ENCODE data around the gene HLA-G. TPM values are rescaled to one million over a fixed set of nuclear protein-coding genes. Genes with fewer than 3 reads are reported as not detected.

HLA-G gene
- total RNA-seq, 1 experiment from 2014 or later = 0.45 TPM

GRCh38 chr6:29793796-29794195, 33.8 kb upstream of the HLA-G start:
- H3K27ac Mint-ChIP-seq (ENCODE audit: unreplicated experiment) = no peak overlapping the region
- no peak for TF ChIP-seq CTCF (IDR thresholded peaks at IDR 0.05; ENCODE audit: unreplicated experiment)
- peaks cover 21% of the 10 kb centered on the region for H3K36me3 Mint-ChIP-seq (ENCODE audit: insufficient read depth, unreplicated experiment)

GRCh38 chr6:29796026-29796425, 31.6 kb upstream of the HLA-G start:
- no peak for TF ChIP-seq CTCF (IDR thresholded peaks at IDR 0.05; ENCODE audit: unreplicated experiment)
- no peak overlapping the region for H3K4me3 Mint-ChIP-seq (ENCODE audit: low read depth, unreplicated experiment)
- intact Hi-C loops (cut with micrococcal nuclease; ENCODE audit: unreplicated experiment) = no loop called here
- BruUV-seq (replicated peaks) = no TSS peak
- CTCF ChIA-PET = no interaction called here
- no peak for DNase-seq
- peaks cover 10% of the 10 kb centered on the region for H3K4me1 Mint-ChIP-seq (ENCODE audit: low read depth, unreplicated experiment)
- H3K9me3 Mint-ChIP-seq (ENCODE audit: low read depth, unreplicated experiment) = no peaks in the 10 kb centered on the region
- H3K27ac Mint-ChIP-seq (ENCODE audit: unreplicated experiment) = no peak overlapping the region
- H3K36me3 Mint-ChIP-seq (ENCODE audit: insufficient read depth, unreplicated experiment) = peaks cover 21% of the 10 kb centered on the region
- H3K27me3 Mint-ChIP-seq (ENCODE audit: unreplicated experiment) = peaks cover 14% of the 10 kb centered on the region

More at GRCh38 chr6:29793796-29794195, 33.8 kb upstream of the HLA-G start:
- no peak overlapping the region for H3K4me3 Mint-ChIP-seq (ENCODE audit: low read depth, unreplicated experiment)
- no peak for DNase-seq
- BruUV-seq (replicated peaks) = no TSS peak
- peaks cover 17% of the 10 kb centered on the region for H3K4me1 Mint-ChIP-seq (ENCODE audit: low read depth, unreplicated experiment)
- intact Hi-C loops (cut with micrococcal nuclease; ENCODE audit: unreplicated experiment) = no loop called here
- CTCF ChIA-PET = no interaction called here
- H3K27me3 Mint-ChIP-seq (ENCODE audit: unreplicated experiment) = peaks cover 14% of the 10 kb centered on the region
- H3K9me3 Mint-ChIP-seq (ENCODE audit: low read depth, unreplicated experiment) = no peaks in the 10 kb centered on the region

GRCh38 chr6:29797135-29797534, 30.5 kb upstream of the HLA-G start:
- H3K27me3 Mint-ChIP-seq (ENCODE audit: unreplicated experiment) = peaks cover 14% of the 10 kb centered on the region
- BruUV-seq (replicated peaks) = no TSS peak

GRCh38 chr6:29797966-29798365, 29.7 kb upstream of the HLA-G start:
- BruUV-seq (replicated peaks) = no TSS peak
- Mint-ChIP-seq H3K27me3 (ENCODE audit: unreplicated experiment) (peaks cover 12% of the 10 kb centered on the region), H3K4me3 (ENCODE audit: low read depth, unreplicated experiment) (no peak overlapping the region), H3K4me1 (ENCODE audit: low read depth, unreplicated experiment) (no peaks in the 10 kb centered on the region), H3K36me3 (ENCODE audit: insufficient read depth, unreplicated experiment) (peaks cover 1% of the 10 kb centered on the region), H3K27ac (ENCODE audit: unreplicated experiment) (no peak overlapping the region), H3K9me3 (ENCODE audit: low read depth, unreplicated experiment) (no peaks in the 10 kb centered on the region)
- no peak for DNase-seq
- intact Hi-C loops (cut with micrococcal nuclease; ENCODE audit: unreplicated experiment) = no loop called here
- no peak for TF ChIP-seq CTCF (IDR thresholded peaks at IDR 0.05; ENCODE audit: unreplicated experiment)
- CTCF ChIA-PET = no interaction called here

More at GRCh38 chr6:29797135-29797534, 30.5 kb upstream of the HLA-G start:
- CTCF ChIA-PET = no interaction called here
- peaks cover 10% of the 10 kb centered on the region for H3K36me3 Mint-ChIP-seq (ENCODE audit: insufficient read depth, unreplicated experiment)
- DNase-seq = no peak
- TF ChIP-seq CTCF (IDR thresholded peaks at IDR 0.05; ENCODE audit: unreplicated experiment) = no peak
- H3K27ac Mint-ChIP-seq (ENCODE audit: unreplicated experiment) = no peak overlapping the region
- no peaks in the 10 kb centered on the region for H3K4me1 Mint-ChIP-seq (ENCODE audit: low read depth, unreplicated experiment)
- no peak overlapping the region for H3K4me3 Mint-ChIP-seq (ENCODE audit: low read depth, unreplicated experiment)
- intact Hi-C loops (cut with micrococcal nuclease; ENCODE audit: unreplicated experiment) = no loop called here
- no peaks in the 10 kb centered on the region for H3K9me3 Mint-ChIP-seq (ENCODE audit: low read depth, unreplicated experiment)

Measured in Calu3 (cell line).